H1 (cell line): ENCODE measurements around the gene PRKG2. TPM values are rescaled to one million over a fixed set of nuclear protein-coding genes. Genes with fewer than 3 reads are reported as not detected.

Source experiments
- CTCF ChIA-PET: fragments of 300-600 bp; sonication (Branson Sonifier 250); formaldehyde crosslinking; loops from one replicate; lab custom pipeline; 2021; ENCODE audit not compliant: partially characterized antibody; lab: Charles Lee
- POLR2A ChIA-PET: fragments of 300-600 bp; sonication (Branson Sonifier 250); formaldehyde crosslinking; loops from one replicate; lab custom pipeline; 2021; ENCODE audit warnings: inconsistent platforms; ENCODE audit not compliant: partially characterized antibody; lab: Charles Lee
- DNase-seq, 2 experiments: peaks; one replicate each; pipeline versions ENCODE4 v3.0.0 to v3.0.0-alpha.2; 2010 to 2022; ENCODE audit warnings: low spot score in 2 of 2, low read depth in 1 of 2, mixed read lengths in 1 of 2
- FAIRE-seq: peaks from 2 replicates; lab custom pipeline; 2011; peaks lifted over from hg19 to GRCh38; lab: Jason Lieb, UNC
- H2AFZ ChIP-seq: 2 replicates; pipeline ENCODE4 v1.8.1; 2012; ENCODE audit warnings: low read length, inconsistent platforms
- H2AK5ac ChIP-seq: 2 replicates; pipeline ENCODE4 v1.6.1; 2013; ENCODE audit warnings: low read depth, low read length
- H2BK120ac ChIP-seq: replicated peaks from 2 replicates; pipeline ENCODE3; 2013; ENCODE audit warnings: low read depth, low read length, inconsistent platforms
- H2BK12ac ChIP-seq: 2 replicates; pipeline ENCODE4 v1.6.1; 2013; ENCODE audit warnings: low read depth, low read length
- H2BK15ac ChIP-seq: 2 replicates; pipeline ENCODE4 v1.6.1; 2013; ENCODE audit warnings: low read length
- H2BK20ac ChIP-seq: 2 replicates; pipeline ENCODE4 v1.6.1; 2013; ENCODE audit warnings: low read length
- H2BK5ac ChIP-seq: 2 replicates; pipeline ENCODE4 v1.6.1; 2013; ENCODE audit warnings: low read depth, low read length
- H3K14ac ChIP-seq: 2 replicates; pipeline ENCODE4 v1.6.1; 2013; ENCODE audit warnings: inconsistent platforms; ENCODE audit not compliant: insufficient read length
- H3K18ac ChIP-seq: 2 replicates; pipeline ENCODE4 v1.6.1; 2013; ENCODE audit warnings: low read length; ENCODE audit errors: extremely low read depth
- H3K23ac ChIP-seq: 2 replicates; pipeline ENCODE4 v1.6.1; 2013; ENCODE audit warnings: inconsistent platforms; ENCODE audit not compliant: insufficient read length
- H3K23me2 ChIP-seq: 2 replicates; pipeline ENCODE4 v1.6.1; 2013; ENCODE audit warnings: low read depth, low read length
- H3K27ac ChIP-seq: 2 replicates; pipeline ENCODE4 v1.6.1; 2011; ENCODE audit warnings: low read depth, low read length, inconsistent platforms
- H3K27me3 ChIP-seq, 4 experiments: replicated peaks in 1 of 4; 1 replicate in 1 of 4; 2 replicates in 3 of 4; pipeline versions ENCODE4 v1.6.1 to v1.8.1; 2011 to 2013; ENCODE audit warnings: low read length in 3 of 4, mild to moderate bottlenecking in 3 of 4, inconsistent platforms in 2 of 4, mixed read lengths in 2 of 4, moderate library complexity in 1 of 4; ENCODE audit not compliant: control insufficient read depth in 3 of 4, insufficient read depth in 3 of 4; ENCODE audit errors: extremely low read depth in 1 of 4
- H3K36me3 ChIP-seq, 4 experiments: 2 replicates each; pipeline versions ENCODE4 v1.6.1 to v1.8.1; 2011 to 2013; ENCODE audit warnings: mild to moderate bottlenecking in 4 of 4, low read length in 3 of 4, moderate library complexity in 2 of 4, control low read depth in 1 of 4, inconsistent platforms in 1 of 4; ENCODE audit not compliant: insufficient read depth in 4 of 4, control insufficient read depth in 2 of 4
- H3K4ac ChIP-seq: replicated peaks from 2 replicates; pipeline ENCODE3; 2013; ENCODE audit warnings: low read length, low read depth, mixed read lengths, inconsistent platforms; ENCODE audit not compliant: insufficient read length
- H3K4me1 ChIP-seq, 4 experiments: replicated peaks in 1 of 4; 1 replicate in 1 of 4; 2 replicates in 3 of 4; pipeline versions ENCODE4 v1.6.1 to v1.8.1; 2011 to 2013; ENCODE audit warnings: low read length in 3 of 4, inconsistent platforms in 2 of 4, mixed read lengths in 1 of 4; ENCODE audit not compliant: insufficient read depth in 4 of 4, control insufficient read depth in 3 of 4
- H3K4me2 ChIP-seq, 2 experiments: 2 replicates each; pipeline versions ENCODE4 v1.6.1 to v1.8.1; 2011 to 2013; ENCODE audit warnings: low read depth in 2 of 2, low read length in 2 of 2, control low read depth in 1 of 2, inconsistent platforms in 1 of 2, mild to moderate bottlenecking in 1 of 2; ENCODE audit not compliant: insufficient read depth in 1 of 2
- H3K4me3 ChIP-seq, 4 experiments: fragments of 200-600, 300-600 bp in 1 of 4; sonication (generic), shearing (Covaris generic), sonication (Bioruptor Twin) in 1 of 4; 2 replicates each; pipeline versions ENCODE4 v1.5.1 to v1.8.1; 2011 to 2016; ENCODE audit warnings: low read length in 4 of 4, low read depth in 3 of 4, control low read depth in 2 of 4, inconsistent platforms in 2 of 4, mild to moderate bottlenecking in 2 of 4, mixed read lengths in 1 of 4, moderate library complexity in 1 of 4; ENCODE audit not compliant: insufficient read depth in 2 of 4; ENCODE audit errors: extremely low read depth in 1 of 4
- H3K56ac ChIP-seq: replicated peaks from 2 replicates; pipeline ENCODE3; 2013; ENCODE audit warnings: low read depth, mild to moderate bottlenecking, mixed read lengths, low read length, inconsistent platforms; ENCODE audit not compliant: insufficient read length
- H3K79me1 ChIP-seq: 2 replicates; pipeline ENCODE4 v1.6.1; 2013; ENCODE audit warnings: low read depth, low read length, control low read depth
- H3K79me2 ChIP-seq, 2 experiments: 2 replicates each; pipeline versions ENCODE4 v1.6.1 to v1.8.1; 2012 to 2013; ENCODE audit warnings: low read length in 2 of 2, mild to moderate bottlenecking in 2 of 2, inconsistent platforms in 1 of 2; ENCODE audit not compliant: insufficient read depth in 2 of 2, control insufficient read depth in 1 of 2
- H3K9ac ChIP-seq, 4 experiments: replicated peaks in 1 of 4; 1 replicate in 1 of 4; 2 replicates in 3 of 4; pipeline versions ENCODE4 v1.6.1 to v1.8.1; 2011 to 2013; ENCODE audit warnings: low read depth in 3 of 4, low read length in 3 of 4, control low read depth in 2 of 4, mild to moderate bottlenecking in 2 of 4, moderate library complexity in 2 of 4, inconsistent platforms in 1 of 4; ENCODE audit errors: extremely low read depth in 1 of 4
- H3K9me3 ChIP-seq, 2 experiments: 2 replicates each; pipeline versions ENCODE4 v1.6.1 to v1.8.1; 2012 to 2013; ENCODE audit warnings: mild to moderate bottlenecking in 2 of 2, moderate library complexity in 2 of 2, control low read depth in 1 of 2, inconsistent platforms in 1 of 2, low read depth in 1 of 2, low read length in 1 of 2, mixed read lengths in 1 of 2; ENCODE audit not compliant: insufficient read depth in 2 of 2
- H4K20me1 ChIP-seq, 2 experiments: replicated peaks in 1 of 2; 2 replicates each; pipeline versions ENCODE3 to v1.8.1; 2011 to 2013; ENCODE audit warnings: inconsistent platforms in 2 of 2, low read length in 2 of 2, mild to moderate bottlenecking in 1 of 2; ENCODE audit not compliant: insufficient read depth in 2 of 2, control insufficient read depth in 1 of 2
- H4K5ac ChIP-seq: 2 replicates; pipeline ENCODE4 v1.6.1; 2013; ENCODE audit warnings: low read length, low read depth, mixed read lengths, inconsistent platforms; ENCODE audit not compliant: insufficient read length
- H4K8ac ChIP-seq: 2 replicates; pipeline ENCODE4 v1.8.0; 2013; ENCODE audit warnings: mild to moderate bottlenecking, moderate library complexity, low read length, inconsistent platforms; ENCODE audit not compliant: insufficient read depth; ENCODE audit errors: extremely low read depth
- H4K91ac ChIP-seq: replicated peaks from 2 replicates; pipeline ENCODE3; 2013; ENCODE audit warnings: low read length, mixed read lengths, inconsistent platforms; ENCODE audit not compliant: insufficient read length
- ATF3 ChIP-seq: IDR thresholded peaks from 2 replicates; pipeline ENCODE4 v1.6.1; 2011; ENCODE audit warnings: low read depth, mild to moderate bottlenecking, low read length; ENCODE audit not compliant: insufficient read depth
- BACH1 ChIP-seq: IDR thresholded peaks from 2 replicates; pipeline ENCODE4 v1.6.1; 2012; ENCODE audit warnings: low read length, improper control_type of control experiment
- E2F6 ChIP-seq: IDR thresholded peaks from 2 replicates; pipeline ENCODE4 v1.6.1; 2012; ENCODE audit warnings: inconsistent platforms
- EGR1 ChIP-seq: IDR thresholded peaks from 2 replicates; pipeline ENCODE4 v1.6.1; 2011; ENCODE audit warnings: low read depth, low read length, borderline replicate concordance
- GTF2F1 ChIP-seq: IDR thresholded peaks from 2 replicates; pipeline ENCODE4 v1.6.1; 2012; ENCODE audit warnings: low read depth, low read length, improper control_type of control experiment, borderline replicate concordance
- HDAC6 ChIP-seq: IDR thresholded peaks from one replicate; pipeline ENCODE4 v1.7.1; 2012; ENCODE audit warnings: low read depth, mild to moderate bottlenecking, inconsistent platforms, low read length, moderate library complexity
- KDM1A ChIP-seq: fragments of 200-600, 300-600 bp; sonication (generic); IDR thresholded peaks from 2 replicates; pipeline ENCODE4 v1.7.1; 2016; ENCODE audit warnings: mild to moderate bottlenecking, low read length, borderline replicate concordance
- KDM5A ChIP-seq: fragments of 200-600 bp; IDR thresholded peaks from 2 replicates; pipeline ENCODE4 v1.7.1; 2012; ENCODE audit warnings: mild to moderate bottlenecking, low read length, inconsistent platforms, mixed read lengths
- NRF1 ChIP-seq: IDR thresholded peaks from 2 replicates; pipeline ENCODE4 v1.6.1; 2011; ENCODE audit warnings: mild to moderate bottlenecking, low read depth, low read length, improper control_type of control experiment
- SIN3A ChIP-seq, 2 experiments: IDR thresholded peaks in 1 of 2; conservative IDR thresholded peaks in 1 of 2; 2 replicates each; pipeline ENCODE4 v1.6.1; 2011 to 2012; ENCODE audit warnings: low read length in 2 of 2, improper control_type of control experiment in 1 of 2, low read depth in 1 of 2, mild to moderate bottlenecking in 1 of 2
- SP2 ChIP-seq: IDR thresholded peaks from 2 replicates; pipeline ENCODE4 v1.6.1; 2012; ENCODE audit warnings: mild to moderate bottlenecking, low read length, inconsistent platforms
- TAF7 ChIP-seq: optimal IDR thresholded peaks from 2 replicates; pipeline ENCODE3; 2011; ENCODE audit warnings: low read depth, mild to moderate bottlenecking, inconsistent platforms, low read length, moderate library complexity, borderline replicate concordance
- TCF12 ChIP-seq: IDR thresholded peaks from 2 replicates; pipeline ENCODE4 v1.6.1; 2011; ENCODE audit warnings: low read depth, mild to moderate bottlenecking, low read length
- WGBS, 2 experiments: shearing (Covaris generic) in 1 of 2; methylation state at CpG; one replicate each; pipeline versions ENCODE4 v1.1.6 to v1.1.7; 2013 to 2015; ENCODE audit warnings: low lambda C conversion rate in 2 of 2, mixed read lengths in 2 of 2, inconsistent platforms in 1 of 2, low coverage in 1 of 2, missing lambda C conversion rate in 1 of 2; ENCODE audit not compliant: insufficient replicate concordance in 2 of 2, insufficient coverage in 1 of 2, insufficient read length in 1 of 2; ENCODE audit errors: extremely low coverage in 1 of 2, missing lambda C conversion rate in 1 of 2; 5-methylcytosine and 5-hydroxymethylcytosine counted together
- polyA plus RNA-seq, 7 experiments: library from polyadenylated mRNA; depleted of rRNA in 3 of 7; stranded (reverse) in 5 of 7; unstranded in 2 of 7; fragments of >200 nt in 5 of 7; fragments of 200-250 nt in 2 of 7; gene quantifications; 1 replicate in 5 of 7; 2 replicates in 1 of 7; 4 replicates in 1 of 7; pipeline versions ENCODE4 v1.2.1 to v1.2.3, GENCODE V29; 2011 to 2013; ENCODE audit warnings: missing spikeins in 2 of 7, mixed read lengths in 2 of 7
- total RNA-seq: library from RNA; stranded (reverse); fragmentation: NEBNext Ultra II Directional; extraction: Animal tissue kit (Norgen Biotek cat#: 25700); gene quantifications from 2 replicates; pipeline ENCODE4 v1.2.1, GENCODE V29; 2021

The PRKG2 gene
- total and polyA plus RNA-seq, 2 of the 8 experiments (the other 6 are each of a cell fraction or from before 2014, with no cell fraction given), result 0.45 to 1.2 TPM

GRCh38 chr4:81142744-81143143 lies 72.3 kb downstream of the PRKG2 start:
- H2AFZ ChIP-seq, result no peak overlapping the region
- FAIRE-seq, result no peak
- POLR2A ChIA-PET, result no interaction called here
- no peaks in the 10 kb centered on the region for H3K27me3 ChIP-seq
- no peaks in the 10 kb centered on the region for H3K79me1 ChIP-seq
- H4K91ac ChIP-seq, result no peak overlapping the region
- H2BK12ac ChIP-seq, result no peak overlapping the region
- no peak overlapping the region for H2BK120ac ChIP-seq
- no peak overlapping the region for H4K5ac ChIP-seq
- no peak overlapping the region for H3K4me3 ChIP-seq
- H2BK5ac ChIP-seq, result no peak overlapping the region
- H3K56ac ChIP-seq, result no peak overlapping the region
- no peak for DNase-seq
- no peaks in the 10 kb centered on the region for H3K79me2 ChIP-seq
- no peak overlapping the region for H2BK15ac ChIP-seq
- no peak overlapping the region for H3K14ac ChIP-seq
- H3K4ac ChIP-seq, result no peak overlapping the region
- no peak overlapping the region for H2AK5ac ChIP-seq
- 89% methylated on average over 7 of the region's 7 CpGs; no CpG with 5 or more reads in 1 of the 2 experiments for WGBS, 2 experiments
- no peaks in the 10 kb centered on the region; a peak in 1 of 7 replicates for H3K4me1 ChIP-seq
- H3K18ac ChIP-seq, result no peak overlapping the region
- H4K20me1 ChIP-seq, result no peaks in the 10 kb centered on the region
- H3K4me2 ChIP-seq, result no peak overlapping the region
- no peak overlapping the region for H3K23ac ChIP-seq
- H3K36me3 ChIP-seq, result no peaks in the 10 kb centered on the region
- H3K9me3 ChIP-seq, result no peaks in the 10 kb centered on the region
- no peak overlapping the region for H4K8ac ChIP-seq
- no peak overlapping the region for H3K9ac ChIP-seq
- no peak overlapping the region for H2BK20ac ChIP-seq
- no peak overlapping the region for H3K27ac ChIP-seq
- CTCF ChIA-PET, result interaction anchor here (1.0 kb wide), 1 partner anchor 74 kb away, joined by 3 read pairs; no protein-coding TSS in a partner anchor
- no peaks in the 10 kb centered on the region for H3K23me2 ChIP-seq
- TF ChIP-seq ATF3, result no peak
- no peak for TF ChIP-seq EGR1
- no peak for TF ChIP-seq GTF2F1
- TF ChIP-seq HDAC6, result no peak
- TF ChIP-seq SP2, result no peak
- TF ChIP-seq SIN3A (conservative IDR thresholded peaks at IDR 0.05 in 1 of 2, IDR thresholded peaks at IDR 0.05 in 1 of 2; ENCODE audit: low read depth in 1 of 2, low read length in 2 of 2), result no peak
- no peak for TF ChIP-seq TCF12
- TF ChIP-seq KDM5A, result no peak
- TF ChIP-seq E2F6, result no peak
- TF ChIP-seq NRF1, result no peak
- no peak for TF ChIP-seq BACH1
- TF ChIP-seq TAF7, result no peak
- TF ChIP-seq KDM1A, result no peak
